Measurements from ENCODE around the gene USF2. TPM values are rescaled to one million over a fixed set of nuclear protein-coding genes. Genes with fewer than 3 reads are reported as not detected.

The USF2 gene
- total and polyA plus RNA-seq, 10 donors, result 132 to 206 (median 154) TPM

DNA sequence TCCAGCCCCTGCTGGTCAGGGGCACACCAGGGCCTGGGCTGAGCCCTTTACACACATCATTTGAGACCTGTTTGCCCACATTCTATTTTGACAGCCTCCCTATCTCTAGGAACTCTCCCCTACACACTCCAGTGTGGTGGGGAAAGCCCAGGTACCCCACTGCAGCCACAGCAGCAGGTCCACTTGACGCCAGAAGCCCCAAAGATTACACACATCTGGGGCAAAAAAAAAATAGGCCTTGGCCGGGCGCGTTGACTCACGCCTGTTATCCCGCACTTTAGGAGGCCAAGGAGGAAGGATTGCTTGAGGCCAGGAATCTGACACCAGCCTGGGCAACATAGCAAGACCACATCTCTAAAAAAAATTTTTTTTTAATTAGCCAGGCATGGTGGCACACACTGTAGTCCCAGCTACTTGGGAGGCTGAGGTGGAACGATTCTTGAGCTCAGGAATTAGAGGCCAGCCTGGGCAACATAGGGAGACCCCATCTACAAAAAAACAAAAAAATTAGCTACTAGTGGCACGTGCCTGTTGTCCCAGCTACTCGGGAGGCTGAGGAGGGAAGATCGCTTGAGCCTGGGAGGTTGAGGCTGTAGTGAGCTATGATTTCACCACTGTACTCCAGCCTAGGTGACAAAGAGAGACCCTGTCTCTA is 42.2 kb downstream of the USF2 start:
- Histone ChIP-seq H3K4me3 (peak overlapping the region in 1 of 8 donors; percentile 21), H3K4me1 (peaks cover 0 to 99% (median 12%) of the 10 kb centered on the region in 6 donors), H3K36me3 (no peaks in the 10 kb centered on the region), H3K9me3 (no peaks in the 10 kb centered on the region), H3K27ac (peak overlapping the region in 2 of 8 donors; percentile 25 to 65), H3K27me3 (replicated peaks in 1 of 7) (no peaks in the 10 kb centered on the region)
- TF ChIP-seq POLR2A (IDR thresholded peaks at IDR 0.05) (no peak), POLR2AphosphoS5 (IDR thresholded peaks at IDR 0.05) (no peak)
- TF ChIP-seq, protein P1, sequence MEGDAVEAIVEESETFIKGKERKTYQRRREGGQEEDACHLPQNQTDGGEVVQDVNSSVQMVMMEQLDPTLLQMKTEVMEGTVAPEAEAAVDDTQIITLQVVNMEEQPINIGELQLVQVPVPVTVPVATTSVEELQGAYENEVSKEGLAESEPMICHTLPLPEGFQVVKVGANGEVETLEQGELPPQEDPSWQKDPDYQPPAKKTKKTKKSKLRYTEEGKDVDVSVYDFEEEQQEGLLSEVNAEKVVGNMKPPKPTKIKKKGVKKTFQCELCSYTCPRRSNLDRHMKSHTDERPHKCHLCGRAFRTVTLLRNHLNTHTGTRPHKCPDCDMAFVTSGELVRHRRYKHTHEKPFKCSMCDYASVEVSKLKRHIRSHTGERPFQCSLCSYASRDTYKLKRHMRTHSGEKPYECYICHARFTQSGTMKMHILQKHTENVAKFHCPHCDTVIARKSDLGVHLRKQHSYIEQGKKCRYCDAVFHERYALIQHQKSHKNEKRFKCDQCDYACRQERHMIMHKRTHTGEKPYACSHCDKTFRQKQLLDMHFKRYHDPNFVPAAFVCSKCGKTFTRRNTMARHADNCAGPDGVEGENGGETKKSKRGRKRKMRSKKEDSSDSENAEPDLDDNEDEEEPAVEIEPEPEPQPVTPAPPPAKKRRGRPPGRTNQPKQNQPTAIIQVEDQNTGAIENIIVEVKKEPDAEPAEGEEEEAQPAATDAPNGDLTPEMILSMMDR (IDR thresholded peaks at IDR 0.05 in 8 of 11, conservative IDR thresholded peaks at IDR 0.05 in 3 of 11), result no peak
- no peak for DNase-seq
- intact Hi-C loops (cut with DNase I; ENCODE audit: low total_unique reads), result no loop called here
- WGBS, 5 donors, result 90 to 94% (median 92%) methylated on average over 10 of the region's 10 CpGs

DNA sequence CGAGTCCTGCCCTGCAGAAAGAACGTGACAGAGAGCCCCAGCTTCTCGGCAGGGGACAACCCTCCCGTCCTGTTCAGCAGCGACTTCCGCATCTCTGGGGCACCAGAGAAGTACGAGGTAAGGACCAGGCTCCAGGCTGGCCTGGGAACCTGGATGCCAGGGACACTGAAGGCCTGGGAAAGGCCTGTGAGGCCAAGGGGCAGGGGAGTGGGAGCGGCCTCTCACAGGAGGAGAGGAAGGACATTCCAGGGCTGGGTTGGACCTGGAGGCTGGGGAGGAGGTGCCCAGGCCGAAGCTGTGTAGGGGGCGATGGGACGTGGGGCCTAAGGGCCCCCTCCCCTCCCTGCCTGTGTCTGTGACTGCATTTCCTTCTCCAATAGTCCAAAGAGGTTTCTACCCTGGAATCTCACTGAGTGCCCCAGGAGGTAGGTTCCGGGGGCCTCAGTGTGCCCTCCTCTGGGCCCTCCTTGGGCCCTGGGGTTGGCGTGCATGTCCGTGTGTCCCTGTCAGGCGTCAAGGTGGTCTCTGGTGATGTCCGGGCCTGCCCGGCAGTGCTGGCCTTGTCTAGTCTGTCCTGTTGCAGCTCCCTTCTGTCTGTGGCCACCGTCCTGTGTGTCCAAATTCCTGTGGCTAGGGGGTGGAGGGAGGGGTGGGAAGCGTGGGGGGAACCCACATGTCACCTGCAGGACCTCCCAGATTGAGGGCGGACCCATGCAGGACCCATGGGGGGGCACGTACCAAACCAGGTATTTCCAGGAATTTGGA is 43.3 kb downstream of the USF2 start:
- intact Hi-C loops (cut with DNase I; ENCODE audit: low total_unique reads), result no loop called here

GRCh38 chr19:35313587-35313986 is 44.8 kb downstream of the USF2 start:
- Histone ChIP-seq H3K27ac (peak overlapping the region in 2 of 8 donors; percentile 20 to 30), H3K36me3 (no peaks in the 10 kb centered on the region), H3K9me3 (no peaks in the 10 kb centered on the region), H3K4me3 (no peak overlapping the region), H3K27me3 (replicated peaks in 1 of 7) (no peaks in the 10 kb centered on the region), H3K4me1 (peaks cover 7 to 100% (median 22%) of the 10 kb centered on the region in 6 donors)
- TF ChIP-seq POLR2AphosphoS5 (IDR thresholded peaks at IDR 0.05) (no peak), POLR2A (IDR thresholded peaks at IDR 0.05) (no peak)
- TF ChIP-seq, protein P1 (IDR thresholded peaks at IDR 0.05 in 8 of 11, conservative IDR thresholded peaks at IDR 0.05 in 3 of 11), result no peak
- no peak for DNase-seq
- intact Hi-C loops (cut with DNase I; ENCODE audit: low total_unique reads), result no loop called here
- 22 to 53% (median 30%) methylated on average over 4 to 7 of the region's 7 CpGs for WGBS, 5 donors

More for the DNA sequence above, 43.3 kb downstream of the USF2 start:
- H3K36me3 ChIP-seq, result no peaks in the 10 kb centered on the region
- no peak overlapping the region for H3K4me3 ChIP-seq
- peak overlapping the region in 3 of 8 donors; percentile 3 to 20 (median 5) for H3K27ac ChIP-seq
- H3K9me3 ChIP-seq, result no peaks in the 10 kb centered on the region
- no peak for DNase-seq
- no peaks in the 10 kb centered on the region for H3K27me3 ChIP-seq (replicated peaks in 1 of 7)
- WGBS, 5 donors, result 78 to 88% (median 85%) methylated on average over 18 to 21 of the region's 21 CpGs
- H3K4me1 ChIP-seq, result peaks cover 0 to 100% (median 12%) of the 10 kb centered on the region in 6 donors
- no peak for TF ChIP-seq POLR2A (IDR thresholded peaks at IDR 0.05)
- TF ChIP-seq, protein P1 (IDR thresholded peaks at IDR 0.05 in 8 of 11, conservative IDR thresholded peaks at IDR 0.05 in 3 of 11), result no peak
- no peak for TF ChIP-seq POLR2AphosphoS5 (IDR thresholded peaks at IDR 0.05)

DNA sequence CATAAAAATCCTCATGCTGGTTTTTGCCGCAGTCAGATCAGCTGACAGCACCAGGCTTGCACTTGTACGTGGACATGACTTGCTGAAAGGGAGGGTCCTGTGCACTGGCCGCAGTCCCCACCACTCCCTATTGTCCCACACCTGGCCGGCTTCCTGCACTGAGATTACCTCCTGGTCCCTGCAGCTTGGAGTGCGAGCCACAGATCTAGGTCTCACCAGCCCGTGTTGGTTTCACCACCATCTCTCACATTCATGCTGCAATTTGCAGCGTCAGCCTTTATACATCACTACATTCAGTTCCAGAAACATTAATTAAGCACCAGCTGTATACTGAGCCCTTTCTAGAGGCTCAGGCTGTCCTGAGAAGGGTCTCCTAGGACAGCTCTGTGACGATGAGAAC is 45.3 kb downstream of the USF2 start:
- Histone ChIP-seq H3K27me3 (replicated peaks in 1 of 7) (no peaks in the 10 kb centered on the region), H3K9me3 (no peaks in the 10 kb centered on the region), H3K4me3 (no peak overlapping the region), H3K27ac (no peak overlapping the region), H3K4me1 (peaks cover 10 to 100% (median 27%) of the 10 kb centered on the region in 6 donors), H3K36me3 (no peaks in the 10 kb centered on the region)
- 82 to 91% (median 89%) methylated on average over 8 of the region's 8 CpGs for WGBS, 5 donors
- DNase-seq, result no peak
- TF ChIP-seq, protein P1 (IDR thresholded peaks at IDR 0.05 in 8 of 11, conservative IDR thresholded peaks at IDR 0.05 in 3 of 11), result no peak
- TF ChIP-seq POLR2A (IDR thresholded peaks at IDR 0.05) (no peak), POLR2AphosphoS5 (IDR thresholded peaks at IDR 0.05) (no peak)
- intact Hi-C loops (cut with DNase I; ENCODE audit: low total_unique reads), result no loop called here
